ENCODE measurements around the gene TCL1A.
"Not testable (repeated sequence)": the region's sequence is repeated elsewhere in the genome, so short reads cannot be mapped to it uniquely, and the experiment has no call there.

Gene TCL1A

DNA sequence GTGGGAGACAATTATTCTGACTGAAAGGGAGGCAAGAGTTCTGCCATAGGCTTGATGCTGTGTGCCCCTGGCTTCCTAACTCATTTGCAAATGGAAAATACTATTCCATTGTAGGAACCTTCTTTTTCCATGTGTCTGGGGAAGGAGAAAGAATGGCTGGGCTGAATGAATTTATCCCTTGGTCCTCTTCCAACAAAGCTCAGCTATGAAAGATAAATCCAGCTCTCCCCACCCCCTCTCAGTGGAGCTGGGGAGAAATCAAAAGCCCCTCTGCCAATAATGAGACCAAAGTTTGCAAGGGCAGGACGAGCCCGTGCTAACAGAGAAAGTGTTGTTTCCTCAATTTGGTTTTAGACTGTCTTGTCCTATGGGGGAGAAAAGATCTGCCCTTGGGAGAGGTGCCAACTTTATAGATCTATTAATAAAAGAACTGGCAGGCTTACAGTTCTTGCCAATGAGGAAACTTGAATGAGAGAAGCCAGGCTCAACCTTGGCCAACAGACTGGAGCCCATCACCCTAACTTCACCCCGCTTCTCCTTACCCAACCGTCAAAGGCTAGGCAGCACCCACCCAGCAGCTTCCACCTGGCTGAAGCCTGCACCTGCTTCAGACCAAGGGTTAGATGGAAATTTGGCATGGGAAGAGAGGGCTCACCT is 36.6 kb downstream of the TCL1A start:
- DNase-seq (ENCODE audit: low read depth in 2 of 2) = no peak

DNA sequence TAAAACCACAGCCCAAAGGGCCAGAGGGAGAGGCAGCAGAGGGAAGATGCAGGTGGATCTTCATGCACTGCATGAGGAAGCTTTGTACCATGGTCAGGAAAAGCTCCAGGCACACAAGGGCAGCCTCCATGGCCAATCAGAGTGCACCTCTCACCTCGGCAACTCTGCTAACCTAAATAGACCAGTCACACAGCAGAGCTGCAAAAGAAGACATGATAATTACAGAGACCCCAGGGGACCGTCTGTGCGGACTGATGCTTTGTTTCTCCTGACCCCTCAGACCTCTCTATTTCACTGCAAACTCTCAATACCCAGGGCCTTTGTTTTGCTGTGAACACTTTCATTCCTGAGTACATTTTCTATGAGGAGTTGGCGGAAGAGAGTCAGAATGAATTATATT is 38.4 kb downstream of the TCL1A start:
- DNase-seq (ENCODE audit: low read depth in 2 of 2) = no peak

DNA sequence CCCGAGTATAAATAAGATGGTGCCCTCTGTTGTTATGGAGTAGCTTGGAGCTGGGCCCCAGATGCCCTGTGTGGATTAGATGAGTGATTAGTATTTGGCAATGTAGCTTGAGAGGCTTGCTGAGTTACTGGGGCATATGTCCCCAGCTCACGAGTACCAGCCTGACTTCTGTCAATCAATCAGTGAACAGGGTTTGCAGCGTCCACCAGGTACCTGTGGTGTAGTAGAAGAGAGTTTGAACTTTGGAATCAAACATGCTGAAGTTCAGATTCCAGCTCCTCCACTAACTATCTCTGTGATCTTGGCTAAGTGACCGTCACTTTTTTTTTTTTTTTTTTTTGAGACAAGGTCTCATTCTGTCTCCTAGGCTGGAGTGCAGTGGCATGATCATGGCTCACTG is 39.3 kb downstream of the TCL1A start:
- no peak for DNase-seq (ENCODE audit: low read depth in 2 of 2)

DNA sequence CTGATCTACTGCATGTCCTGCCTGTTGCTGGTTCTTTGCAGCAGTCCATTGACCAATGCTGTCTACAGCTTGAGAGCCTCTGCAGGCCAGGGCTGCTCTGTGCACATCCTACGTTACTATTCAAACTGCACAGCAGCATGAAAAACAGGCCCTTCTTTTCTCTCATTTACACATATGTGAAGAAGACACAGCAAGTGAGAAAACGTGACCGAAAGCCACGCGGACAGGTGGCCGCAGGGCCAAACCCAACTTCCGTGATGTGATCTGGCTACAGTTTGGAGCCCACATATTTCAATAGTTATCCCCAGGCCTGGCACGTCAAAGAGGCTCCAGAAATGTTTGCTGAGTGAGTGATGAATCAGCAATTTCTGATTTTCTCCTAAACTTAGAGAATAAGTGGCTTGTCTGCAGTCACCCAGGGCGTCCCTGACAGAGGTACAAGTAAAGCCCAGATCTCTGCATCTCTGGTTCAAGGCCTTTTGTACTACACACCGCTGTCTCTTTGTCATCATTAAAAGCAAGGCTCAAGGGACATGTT is 45.6 kb downstream of the TCL1A start:
- no peak for DNase-seq (ENCODE audit: low read depth in 2 of 2)

DNA sequence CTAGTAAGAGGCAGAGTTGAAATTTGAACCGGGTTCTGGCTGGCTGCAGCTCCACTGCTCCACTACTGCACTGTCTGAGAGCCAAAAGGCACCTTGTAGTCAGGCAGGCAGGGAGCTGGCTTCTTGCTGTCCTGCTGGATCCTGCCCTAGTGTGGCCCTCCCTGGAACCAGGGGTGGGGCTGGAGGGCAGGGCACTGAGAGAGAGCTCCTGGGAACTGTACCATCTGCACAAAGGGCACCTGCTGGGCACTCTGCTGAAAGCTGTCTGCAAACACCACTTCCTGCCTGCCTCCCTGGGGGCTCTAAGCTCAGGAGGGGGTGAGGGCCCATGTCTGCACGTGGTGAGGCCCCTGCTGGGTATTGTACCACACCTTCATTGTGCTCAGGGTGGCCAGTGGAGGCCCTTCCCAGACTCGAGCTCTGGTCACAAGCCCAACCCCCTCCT is 46.7 kb downstream of the TCL1A start:
- no peak for DNase-seq (ENCODE audit: low read depth in 2 of 2)

DNA sequence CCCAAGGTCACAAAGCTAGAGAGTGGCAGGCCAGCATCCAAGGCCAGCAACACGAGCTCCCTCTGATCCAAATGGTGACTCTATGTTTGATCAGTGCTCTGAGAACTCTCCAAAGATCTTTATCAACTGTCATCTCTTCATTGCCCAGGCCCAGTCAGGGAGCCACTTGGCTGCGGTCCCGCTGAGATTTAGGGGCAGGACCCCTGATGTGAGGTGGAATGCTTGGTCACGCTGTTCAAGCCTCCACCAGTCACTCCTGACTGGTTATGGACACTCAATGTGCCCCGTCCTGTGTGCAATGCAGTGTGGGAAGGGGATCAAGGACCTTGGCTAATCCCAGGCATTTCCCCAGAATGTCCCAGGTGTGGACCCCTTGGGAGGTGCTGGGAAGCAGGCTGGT is 47.5 kb downstream of the TCL1A start:
- no peak for DNase-seq (ENCODE audit: low read depth in 2 of 2)

DNA sequence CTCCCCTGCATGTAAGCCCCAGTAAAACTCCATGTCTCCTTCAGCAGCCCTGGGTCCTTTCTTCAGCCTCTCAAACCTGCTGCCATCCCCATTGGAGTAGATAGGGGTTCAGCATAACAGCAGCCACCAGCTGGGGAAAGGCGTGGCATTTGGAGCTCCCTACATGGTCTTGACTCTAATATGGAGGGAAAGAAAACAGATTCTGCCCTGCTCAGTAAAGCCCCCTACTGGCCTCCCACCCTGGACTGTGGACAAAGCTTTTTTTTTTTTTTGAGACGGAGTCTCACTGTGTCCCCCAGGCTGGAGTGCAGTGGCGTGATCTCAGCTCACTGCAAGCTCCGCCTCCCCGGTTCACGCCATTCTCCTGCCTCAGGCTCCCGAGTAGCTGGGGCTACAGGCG is 48.4 kb downstream of the TCL1A start:
- not testable (repeated sequence) for DNase-seq (ENCODE audit: low read depth in 2 of 2)

DNA sequence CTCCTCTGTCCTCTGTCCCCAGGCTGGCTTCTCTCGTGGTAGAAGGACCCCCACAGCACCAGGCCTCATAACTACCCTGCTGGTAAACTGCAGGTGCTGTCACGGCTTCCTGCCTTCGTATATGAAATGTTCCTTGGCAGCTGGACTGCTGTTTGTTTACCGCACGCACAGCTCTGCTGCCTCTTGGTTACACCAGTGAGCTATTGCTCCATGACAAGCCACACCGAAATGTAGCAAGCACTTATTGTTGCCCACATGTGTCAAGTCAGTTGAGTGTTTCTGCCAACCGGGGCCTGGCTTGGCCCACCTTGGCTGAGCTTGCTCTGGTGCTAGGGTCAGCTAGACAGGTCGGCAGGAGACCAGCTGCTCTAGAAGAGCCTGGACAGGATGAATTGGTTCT is 49.4 kb downstream of the TCL1A start:
- DNase-seq (ENCODE audit: low read depth in 2 of 2) = no peak

DNA sequence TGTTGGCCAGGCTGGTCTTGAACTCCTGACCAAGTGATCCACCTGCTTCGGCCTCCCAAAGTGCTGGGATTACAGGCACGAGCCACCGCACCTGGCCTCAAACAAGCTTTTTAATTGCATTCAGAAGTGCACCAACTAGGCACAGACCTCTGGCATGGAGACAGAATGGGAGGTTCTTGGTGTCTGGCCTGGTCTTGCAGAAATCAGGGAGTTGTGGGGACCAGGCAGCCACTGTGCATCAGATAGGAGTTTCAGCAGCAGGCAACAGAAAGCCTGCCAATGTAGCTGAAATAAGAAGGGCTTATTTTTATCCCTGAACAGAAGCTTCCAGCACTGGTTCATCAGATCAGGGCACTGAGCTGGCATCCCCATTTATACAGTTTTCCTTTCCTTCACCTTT is 49.9 kb downstream of the TCL1A start:
- no peak for DNase-seq (ENCODE audit: low read depth in 2 of 2)

DNA sequence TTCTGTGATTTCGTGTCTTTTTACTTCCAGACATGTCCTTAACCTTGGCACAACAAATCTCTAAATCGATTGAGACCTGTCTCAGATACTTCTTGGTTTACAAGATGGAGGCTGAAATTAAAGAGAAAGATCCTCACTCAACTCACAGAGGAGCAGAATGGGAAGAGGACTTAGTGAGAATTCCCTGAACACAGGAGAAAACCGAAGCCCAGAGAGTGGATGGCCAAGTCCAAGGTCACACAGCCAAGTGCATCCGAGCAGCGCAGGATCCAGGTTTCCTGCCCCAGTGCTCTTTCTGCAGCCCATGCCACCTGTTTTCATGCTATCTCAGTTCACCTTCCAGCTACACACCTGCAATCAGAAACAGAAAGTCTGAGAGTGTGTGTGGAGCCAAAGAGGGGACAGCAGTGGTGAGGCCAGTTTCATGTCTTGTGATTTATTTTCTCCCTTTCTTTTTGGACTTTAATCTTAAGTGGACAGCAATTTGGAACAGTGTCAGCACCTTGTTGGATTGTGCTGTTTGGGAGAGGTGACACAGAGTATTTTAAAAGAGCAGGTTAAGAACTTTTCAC is 50.6 kb downstream of the TCL1A start:
- no peak for DNase-seq (ENCODE audit: low read depth in 2 of 2)

DNA sequence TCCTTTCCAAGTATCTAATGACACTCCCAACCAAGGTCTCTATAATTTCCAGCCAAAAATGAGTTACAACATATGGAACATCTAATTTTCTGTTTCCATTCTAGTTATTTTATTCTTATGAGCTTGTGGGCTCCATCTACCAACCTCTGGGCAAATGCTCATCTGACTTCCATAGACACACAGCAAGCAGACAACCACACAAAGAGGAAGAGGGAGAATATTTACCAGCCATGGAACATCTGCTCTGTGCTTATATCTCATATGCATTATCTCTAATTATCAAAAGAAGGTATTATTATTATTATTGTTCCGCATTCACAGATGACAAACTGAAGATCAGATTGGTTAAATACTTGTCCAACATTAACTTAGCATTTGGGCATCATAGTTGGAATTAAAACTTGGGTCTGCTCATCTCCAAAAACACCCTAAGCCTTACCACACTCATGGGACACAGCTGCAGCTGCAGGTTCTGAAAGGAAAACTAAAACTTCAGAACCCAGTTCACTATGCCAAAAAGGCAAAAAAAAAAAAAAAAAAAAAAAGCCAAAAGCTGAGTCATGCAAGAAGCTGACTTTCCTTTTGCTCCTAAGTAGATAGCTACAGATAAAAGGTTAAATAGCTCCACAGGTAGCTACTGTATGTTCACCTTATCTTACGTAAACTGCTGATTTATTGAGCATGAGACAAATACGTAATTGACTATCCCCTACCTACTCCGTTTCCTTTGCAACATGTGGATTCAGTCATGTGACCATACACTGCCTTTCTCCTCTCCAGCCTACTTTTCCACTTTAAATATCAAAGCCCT is 51.3 kb downstream of the TCL1A start:
- no peak for DNase-seq (ENCODE audit: low read depth in 2 of 2)

DNA sequence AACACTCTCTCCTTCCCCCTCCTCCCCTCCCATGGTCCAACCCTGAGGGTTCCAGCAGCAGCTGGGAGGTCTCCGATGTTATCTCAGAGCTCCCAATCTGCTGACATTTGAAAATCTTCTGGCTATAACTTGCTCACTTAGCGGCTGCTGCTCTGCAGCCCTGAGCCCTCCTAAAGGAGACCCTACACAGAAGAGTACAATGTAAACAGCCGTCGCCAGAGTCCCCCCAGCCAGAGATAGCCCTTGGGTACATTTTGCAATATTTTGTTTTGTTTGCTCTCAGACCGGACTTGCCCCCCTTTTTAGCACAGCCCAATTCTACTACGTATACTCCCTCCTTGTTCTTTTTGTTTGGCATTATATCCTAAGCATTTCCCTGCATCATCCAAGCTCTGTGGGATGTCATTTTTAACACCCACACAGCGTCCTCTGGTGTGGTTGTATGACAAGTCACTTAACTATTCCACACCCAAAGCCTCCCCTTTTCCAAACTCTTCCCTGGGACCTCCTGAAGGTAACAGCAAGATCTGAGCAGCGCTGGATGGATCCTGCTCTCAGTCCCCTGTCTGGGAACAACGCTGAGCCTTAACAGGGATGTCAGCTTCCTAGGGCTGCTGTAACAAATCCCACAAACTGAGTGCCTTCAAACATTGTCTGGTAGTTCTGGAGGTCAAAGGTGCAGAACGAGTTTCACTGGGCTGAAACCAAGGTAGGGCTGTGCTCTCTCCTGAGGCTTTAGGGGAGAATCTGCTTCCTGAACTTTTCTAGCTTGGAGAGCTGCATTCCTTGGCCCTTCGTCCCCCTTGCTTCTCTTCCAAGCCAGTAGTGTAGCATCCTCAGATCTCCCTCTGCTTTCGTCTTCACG is 53.0 kb downstream of the TCL1A start:
- DNase-seq (ENCODE audit: low read depth in 2 of 2) = no peak

DNA sequence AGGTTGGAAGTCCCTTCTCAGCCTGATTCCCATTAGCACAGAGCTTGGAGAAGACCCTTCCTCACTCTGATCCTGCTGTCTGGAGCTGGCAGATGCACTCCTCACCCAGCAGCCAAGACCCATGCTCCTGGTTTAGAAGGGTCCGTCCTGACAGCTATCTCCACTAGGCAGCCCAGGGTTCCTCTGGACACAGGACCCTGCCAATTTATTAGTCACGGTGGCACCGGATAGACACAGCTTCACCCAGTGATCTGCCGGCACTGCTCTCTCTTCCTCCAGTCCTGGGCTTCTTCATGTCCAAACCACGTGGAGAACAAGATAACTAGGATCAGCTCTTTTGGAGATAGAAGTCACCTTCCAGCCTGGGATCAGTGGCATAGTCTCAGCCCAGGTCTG is 53.9 kb downstream of the TCL1A start:
- DNase-seq (ENCODE audit: low read depth in 2 of 2) = no peak

All from stimulated activated CD8-positive, alpha-beta memory T cell treated with anti-CD3 and anti-CD28 coated beads, Interleukin-2, amount 100 ng/mL, for 1 hour (primary cell).